ENCODE measurements around the gene VCL. TPM values are rescaled to one million over a fixed set of nuclear protein-coding genes. Genes with fewer than 3 reads are reported as not detected.

Gene VCL
- polyA plus RNA-seq, 1 donor from 2014 or later = 11.2 TPM

- TF ChIP-seq EZH2 (IDR thresholded peaks at IDR 0.05; ENCODE audit: borderline replicate concordance, insufficient read depth, low read length, poor library complexity, severe bottlenecking) (no peak), CTCF (IDR thresholded peaks at IDR 0.05; ENCODE audit: poor library complexity, severe bottlenecking) (no peak)
- H3K79me2 ChIP-seq (replicated peaks; ENCODE audit: insufficient read depth, low read length) = no peaks in the 10 kb centered on the region
- no peaks in the 10 kb centered on the region for H3K36me3 ChIP-seq (ENCODE audit: insufficient read depth, low read length)
These were observed 169.5 kb downstream of the VCL start for GRCh38 chr10:74167443-74167842.

More at GRCh38 chr10:74167443-74167842, 169.5 kb downstream of the VCL start:
- Histone ChIP-seq H3K4me2 (ENCODE audit: low read length) (no peak overlapping the region), H3F3A (ENCODE audit: insufficient read depth, low read length, poor library complexity, severe bottlenecking) (no peaks in the 10 kb centered on the region), H4K20me1 (ENCODE audit: insufficient read depth) (no peaks in the 10 kb centered on the region), H3K9ac (ENCODE audit: low read length) (no peak overlapping the region), H3K4me3 (ENCODE audit: low read length) (no peak overlapping the region), H3K9me2 (ENCODE audit: insufficient read depth, low read length) (no peaks in the 10 kb centered on the region), H2AFZ (ENCODE audit: low read depth, low read length) (no peak overlapping the region), H3K9me3 (ENCODE audit: low read length) (no peaks in the 10 kb centered on the region), H3K27me3 (ENCODE audit: insufficient read depth, low read depth, low read length) (no peaks in the 10 kb centered on the region), H3K27ac (ENCODE audit: low read length) (no peak overlapping the region)

Other genes starting within 250 kb of the VCL start
- gene CHCHD1, start 216.1 kb upstream of the VCL start, polyA plus RNA-seq = 82.5 and 88.8 TPM in 2 replicates
- gene ZSWIM8, start 212.5 kb upstream of the VCL start, polyA plus RNA-seq = 69.1 and 83.2 TPM in 2 replicates
- gene NDST2, start 186.5 kb upstream of the VCL start, polyA plus RNA-seq = 10.5 and 18.1 TPM in 2 replicates
- 55.4 and 69.8 TPM in 2 replicates for gene CAMK2G, start 123.6 kb upstream of the VCL start, polyA plus RNA-seq
- 1.1 and 1.5 TPM in 2 replicates for gene PLAU, start 87.0 kb upstream of the VCL start, polyA plus RNA-seq
- 26.7 and 28.1 TPM in 2 replicates for gene AP3M1, start 152.7 kb downstream of the VCL start, polyA plus RNA-seq
- 15.3 and 19.5 TPM in 2 replicates for gene ADK, start 153.1 kb downstream of the VCL start, polyA plus RNA-seq